NCI-H2227 (cell line): ENCODE results near the gene MYO5B.
"Not testable (repeated sequence)": the region's sequence is repeated elsewhere in the genome, so short reads cannot be mapped to it uniquely, and the experiment has no call there.

ENCODE experiments used
- DNase-seq: peaks from one replicate; lab custom pipeline; 2025; ENCODE audit not compliant: unreplicated experiment; lab: John Stamatoyannopoulos, UW

The MYO5B gene

DNA sequence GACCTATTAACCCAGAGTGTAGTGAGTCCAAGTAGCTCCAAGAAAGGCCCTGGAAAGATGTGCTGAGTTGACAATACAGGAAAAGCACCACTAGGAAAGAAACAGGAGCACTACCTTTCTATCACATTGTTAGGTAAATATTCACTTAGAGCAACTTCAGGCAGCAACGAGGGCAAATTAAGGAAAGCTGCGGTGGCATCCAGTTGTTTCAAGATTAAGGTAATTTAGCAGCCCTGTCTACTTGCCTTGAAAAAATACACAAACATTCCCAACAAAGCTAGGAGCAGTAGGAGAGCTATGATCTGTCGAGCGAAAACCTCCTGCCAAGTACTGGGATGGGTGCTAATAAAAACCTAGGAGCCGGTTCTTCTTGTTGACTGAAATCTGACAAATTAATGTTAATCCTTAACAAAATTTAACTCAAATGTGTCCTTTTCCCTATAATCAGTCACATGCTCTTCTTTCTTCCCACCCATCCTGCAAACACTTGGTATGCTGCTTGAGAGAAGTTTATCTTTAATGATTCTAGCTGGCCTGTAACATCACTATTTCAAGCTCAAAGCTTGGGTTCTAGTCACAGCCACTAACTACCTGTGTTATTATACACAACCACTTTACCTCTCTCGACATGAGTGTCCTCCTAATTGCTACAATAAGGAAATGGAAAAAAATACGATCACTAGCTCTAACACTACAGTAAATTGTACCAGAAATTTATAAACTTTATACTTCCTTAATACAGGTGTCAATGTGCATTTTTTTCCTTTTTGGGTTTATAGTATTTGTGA is 383.6 kb downstream of the MYO5B start:
- DNase-seq: no peak

DNA sequence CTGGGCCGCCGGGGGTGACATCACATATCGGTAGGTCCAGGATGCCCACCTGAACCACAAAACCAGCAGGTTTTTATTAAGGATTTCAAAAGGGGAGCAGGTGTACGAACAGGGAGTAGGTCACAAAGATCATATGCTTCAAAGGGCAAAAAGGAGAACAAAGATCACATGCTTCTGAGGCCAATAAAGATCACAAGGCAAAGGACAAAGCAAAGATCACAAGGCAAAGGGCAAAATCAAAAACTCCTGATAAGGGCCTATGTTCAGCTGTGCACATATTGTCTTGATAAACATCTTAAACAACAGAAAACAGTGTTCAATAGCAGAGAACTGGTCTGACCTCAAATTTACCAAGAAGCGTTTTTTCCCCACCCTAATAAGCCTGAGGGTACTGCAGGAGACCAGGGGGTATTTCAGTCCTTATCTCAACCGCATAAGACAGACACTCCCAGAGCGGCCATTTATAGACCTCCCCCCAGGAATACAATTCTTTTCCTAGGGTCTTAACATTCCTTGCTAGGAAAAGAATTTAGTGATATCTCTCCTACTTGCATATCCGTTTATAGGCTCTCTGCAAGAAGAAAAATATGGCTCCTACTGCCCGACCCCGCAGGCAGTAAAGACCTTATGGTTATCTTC is 386.3 kb downstream of the MYO5B start:
- not testable (repeated sequence) for DNase-seq

DNA sequence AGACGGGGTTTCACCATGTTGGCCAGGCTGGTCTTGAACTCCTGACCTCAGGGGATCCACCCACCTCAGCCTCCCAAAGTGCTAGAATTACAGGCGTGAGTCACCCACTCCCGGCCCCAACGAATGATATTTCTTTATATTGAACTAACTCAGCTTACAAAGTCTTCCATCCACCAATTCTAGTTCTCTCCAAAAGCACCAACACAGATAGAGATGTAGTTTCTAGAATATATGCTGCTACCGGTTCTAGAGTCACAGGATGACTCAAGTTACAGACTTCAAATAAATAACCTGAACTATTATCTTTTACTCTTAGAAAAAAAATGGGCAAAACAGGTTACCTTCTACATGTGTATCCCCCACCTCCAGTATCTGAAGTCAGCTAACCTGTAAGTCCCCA is 390.9 kb downstream of the MYO5B start:
- DNase-seq: no peak

DNA sequence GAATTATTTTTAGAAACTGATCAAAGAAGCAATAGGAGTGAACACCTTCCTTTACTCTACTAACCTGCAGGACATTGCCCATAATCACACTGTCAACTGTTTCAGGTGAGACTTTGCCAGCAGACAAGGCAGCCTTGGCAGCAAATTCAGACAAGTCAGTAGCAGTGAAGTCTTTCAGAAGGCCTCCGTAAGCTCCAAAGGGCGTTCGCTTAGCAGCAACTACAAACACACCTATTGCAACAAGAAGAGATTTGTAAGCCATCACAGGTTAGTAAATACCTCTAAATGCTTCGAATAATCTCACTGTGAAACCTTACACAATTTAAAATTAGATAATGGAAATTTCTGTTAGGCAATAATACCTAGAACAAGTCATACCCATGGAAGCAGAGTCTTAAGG is 392.3 kb downstream of the MYO5B start:
- no peak for DNase-seq

DNA sequence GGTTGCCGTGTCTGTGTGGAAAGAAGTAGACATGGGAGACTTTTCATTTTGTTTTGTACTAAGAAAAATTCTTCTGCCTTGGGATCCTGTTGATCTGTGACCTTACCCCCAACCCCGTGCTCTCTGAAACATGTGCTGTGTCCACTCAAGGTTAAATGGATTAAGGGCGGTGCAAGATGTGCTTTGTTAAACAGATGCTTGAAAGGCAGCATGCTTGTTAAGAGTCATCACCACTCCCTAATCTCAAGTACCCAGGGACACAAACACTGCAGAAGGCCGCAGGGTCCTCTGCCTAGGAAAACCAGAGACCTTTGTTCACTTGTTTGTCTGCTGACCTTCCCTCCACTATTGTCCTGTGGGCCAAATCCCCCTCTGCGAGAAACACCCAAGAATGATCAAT is 394.5 kb downstream of the MYO5B start:
- DNase-seq: not testable (repeated sequence)

DNA sequence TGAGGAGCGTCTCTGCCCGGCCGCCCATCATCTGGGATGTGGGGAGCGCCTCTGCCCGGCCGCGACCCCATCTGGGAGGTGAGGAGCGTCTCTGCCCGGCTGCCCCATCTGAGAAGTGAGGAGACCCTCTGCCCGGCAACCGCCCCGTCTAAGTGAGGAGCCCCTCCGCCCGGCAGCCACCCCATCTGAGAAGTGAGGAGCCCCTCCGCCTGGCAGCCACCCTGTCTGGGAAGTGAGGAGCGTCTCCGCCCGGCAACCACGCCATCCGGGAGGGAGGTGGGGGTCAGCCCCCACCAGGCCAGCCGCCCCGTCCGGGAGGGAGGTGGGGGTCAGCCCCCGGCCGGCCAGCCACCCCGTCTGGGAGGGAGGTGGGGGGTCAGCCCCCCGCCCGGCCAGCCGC is 395.1 kb downstream of the MYO5B start:
- not testable (repeated sequence) for DNase-seq

DNA sequence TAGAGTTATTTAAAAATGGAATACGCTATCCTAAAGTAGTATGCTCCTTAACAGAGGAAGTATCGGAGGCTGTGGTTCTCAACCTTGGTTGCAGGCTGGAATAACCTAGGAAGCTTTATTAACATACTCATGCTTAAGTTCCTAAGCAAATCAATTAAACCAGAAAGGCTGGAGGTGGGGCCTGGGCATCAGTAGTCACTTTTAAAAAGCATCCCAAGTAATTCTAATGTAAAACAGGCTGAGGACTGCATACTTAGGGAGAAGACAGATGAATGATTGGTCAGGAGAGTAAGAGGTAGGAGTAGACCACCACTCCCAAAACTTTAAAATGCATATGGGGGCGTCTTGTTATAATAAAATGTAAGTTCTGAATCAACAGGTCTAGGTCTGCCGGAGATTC is 396.9 kb downstream of the MYO5B start:
- no peak for DNase-seq

DNA sequence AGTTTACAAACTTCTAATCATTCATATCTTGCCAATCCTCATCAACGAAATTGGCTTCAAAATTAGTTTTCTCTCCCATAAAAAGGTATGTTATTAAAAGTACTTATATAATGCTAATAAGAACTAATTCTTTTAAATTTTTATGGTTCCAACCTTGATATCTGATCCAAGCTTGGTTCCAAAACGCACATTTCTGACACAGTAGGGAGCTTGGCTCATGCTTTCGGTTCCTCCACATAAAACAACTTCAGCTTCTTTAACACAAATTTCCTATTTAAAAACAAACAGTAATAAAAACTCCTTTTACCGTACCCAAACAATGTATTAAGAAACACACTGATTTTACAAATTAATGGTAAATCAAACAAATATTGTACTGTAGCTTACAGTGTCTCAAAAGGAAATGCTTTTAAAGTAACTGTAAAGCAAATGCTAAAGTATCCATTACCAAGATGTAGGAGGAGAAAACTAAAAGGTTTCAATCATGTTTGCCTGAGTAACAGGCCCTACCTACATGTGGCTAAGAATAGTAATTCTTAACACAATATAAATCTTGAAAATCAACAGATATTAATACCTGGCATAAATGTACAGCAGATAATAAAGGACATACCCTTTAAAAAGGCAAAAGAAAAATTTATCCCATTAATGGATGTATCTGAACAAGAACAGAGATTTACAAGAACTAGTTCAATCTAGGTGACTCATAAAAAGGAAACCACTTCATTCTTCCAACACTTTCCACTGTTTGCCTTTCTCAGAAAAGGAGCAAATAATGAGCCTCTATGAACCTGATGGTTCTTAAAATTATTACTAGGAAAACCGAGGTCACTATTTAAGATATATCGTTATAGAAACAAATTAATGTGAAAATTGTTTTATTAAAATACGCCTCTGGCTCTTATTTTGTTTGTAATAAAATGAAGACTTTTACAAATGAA is 399.1 kb downstream of the MYO5B start:
- DNase-seq: no peak

DNA sequence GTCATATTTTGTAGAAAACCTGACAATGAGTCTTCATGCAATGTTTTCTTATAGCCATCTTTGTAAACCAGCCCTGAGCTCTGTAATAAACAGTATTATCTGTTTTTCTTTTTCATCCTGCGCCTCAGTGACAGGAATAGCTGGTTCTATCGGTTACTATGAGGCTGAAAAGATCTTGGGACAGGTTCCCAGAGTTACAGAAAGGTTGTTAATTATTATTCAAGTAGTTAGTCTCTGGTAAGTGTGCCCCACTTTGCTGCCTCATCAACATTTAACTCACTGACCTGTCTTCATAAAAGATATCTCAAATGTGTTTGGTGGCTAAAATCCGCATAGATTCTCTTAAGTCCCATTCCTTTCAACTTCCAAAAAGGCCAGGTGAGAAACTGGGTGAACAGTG is 400.2 kb downstream of the MYO5B start:
- no peak for DNase-seq

DNA sequence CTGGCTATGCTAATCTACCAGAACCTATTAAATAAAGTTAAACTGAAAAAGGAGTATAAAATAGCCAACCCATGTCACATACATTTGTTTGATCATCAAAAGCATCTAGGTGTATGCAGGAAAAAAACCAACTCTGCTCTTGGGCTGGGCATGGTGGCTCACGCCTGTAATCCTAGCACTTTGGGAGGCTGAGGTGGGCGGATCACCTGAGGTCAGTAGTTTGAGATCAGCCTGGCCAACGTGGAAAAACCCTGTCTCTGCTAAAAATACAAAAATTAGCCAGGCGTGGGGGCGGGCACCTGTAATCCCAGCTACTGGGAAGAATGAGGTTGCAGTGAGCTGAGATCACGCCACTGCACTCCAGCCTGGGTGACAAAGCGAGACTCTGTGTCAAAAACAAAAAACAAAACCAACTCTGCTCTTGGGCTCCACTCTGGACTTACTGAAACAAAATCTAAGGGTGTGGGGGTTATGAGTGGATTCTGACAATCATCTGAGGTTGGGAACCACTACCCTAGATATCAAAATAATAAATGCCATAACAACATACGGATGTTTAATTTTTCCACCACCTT is 405.3 kb downstream of the MYO5B start:
- DNase-seq: not testable (repeated sequence)

DNA sequence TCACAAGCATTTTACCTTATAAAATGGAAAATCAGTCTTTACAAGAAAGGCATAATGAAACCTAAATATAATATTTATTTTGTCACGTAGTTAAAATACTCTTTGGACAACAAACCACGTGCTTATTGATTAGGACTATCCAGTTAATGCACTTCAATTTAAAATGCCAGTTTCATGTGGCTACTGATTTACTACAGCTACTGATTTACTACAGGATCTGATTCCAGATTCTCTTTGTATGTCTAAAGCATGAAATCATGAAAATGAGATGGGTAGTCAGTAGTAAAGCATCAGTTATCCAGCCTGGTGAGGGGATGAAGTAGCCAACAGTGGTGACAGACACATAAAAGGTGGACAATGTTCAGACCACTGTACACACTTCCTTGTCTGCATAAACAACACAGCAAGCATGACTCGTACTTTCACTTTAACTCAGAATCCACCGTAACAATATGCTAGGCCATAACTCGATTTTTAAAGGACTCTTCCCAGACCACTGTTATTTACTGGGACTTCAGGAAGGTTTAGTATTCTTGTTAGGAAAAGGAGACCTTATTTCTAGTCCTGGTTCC is 406.5 kb downstream of the MYO5B start:
- no peak for DNase-seq

DNA sequence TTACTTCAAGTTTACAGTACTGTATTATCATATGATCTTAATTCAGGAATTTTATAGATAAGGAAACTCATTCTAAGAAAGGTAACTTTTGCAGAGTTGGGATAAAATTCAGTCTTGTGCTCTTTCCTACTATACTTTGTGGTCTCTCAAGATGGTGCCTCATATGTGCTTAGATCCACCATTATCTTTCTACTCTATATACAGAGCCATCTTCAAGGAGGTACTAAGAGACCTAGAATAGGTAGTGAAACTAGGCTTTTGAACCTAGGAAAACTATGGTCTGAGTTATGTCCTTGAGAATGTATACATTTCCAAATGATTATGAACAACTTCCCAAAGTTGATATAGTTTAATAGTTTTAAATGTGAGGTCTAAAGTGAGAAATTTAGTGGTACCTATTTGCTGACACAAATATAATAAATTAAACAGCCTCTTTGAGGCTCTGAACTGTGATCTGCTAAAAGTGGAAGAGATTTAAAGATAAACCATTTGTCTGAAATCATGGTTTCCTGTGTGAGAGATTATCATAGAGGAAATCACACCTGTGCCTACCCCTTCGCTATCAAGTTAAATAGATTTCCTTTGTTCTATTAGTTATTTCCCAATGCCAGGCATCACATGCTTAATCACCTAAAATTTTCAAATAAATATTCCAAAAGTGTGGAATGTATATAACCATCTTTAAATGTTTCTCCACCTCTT is 408.8 kb downstream of the MYO5B start:
- DNase-seq: no peak

DNA sequence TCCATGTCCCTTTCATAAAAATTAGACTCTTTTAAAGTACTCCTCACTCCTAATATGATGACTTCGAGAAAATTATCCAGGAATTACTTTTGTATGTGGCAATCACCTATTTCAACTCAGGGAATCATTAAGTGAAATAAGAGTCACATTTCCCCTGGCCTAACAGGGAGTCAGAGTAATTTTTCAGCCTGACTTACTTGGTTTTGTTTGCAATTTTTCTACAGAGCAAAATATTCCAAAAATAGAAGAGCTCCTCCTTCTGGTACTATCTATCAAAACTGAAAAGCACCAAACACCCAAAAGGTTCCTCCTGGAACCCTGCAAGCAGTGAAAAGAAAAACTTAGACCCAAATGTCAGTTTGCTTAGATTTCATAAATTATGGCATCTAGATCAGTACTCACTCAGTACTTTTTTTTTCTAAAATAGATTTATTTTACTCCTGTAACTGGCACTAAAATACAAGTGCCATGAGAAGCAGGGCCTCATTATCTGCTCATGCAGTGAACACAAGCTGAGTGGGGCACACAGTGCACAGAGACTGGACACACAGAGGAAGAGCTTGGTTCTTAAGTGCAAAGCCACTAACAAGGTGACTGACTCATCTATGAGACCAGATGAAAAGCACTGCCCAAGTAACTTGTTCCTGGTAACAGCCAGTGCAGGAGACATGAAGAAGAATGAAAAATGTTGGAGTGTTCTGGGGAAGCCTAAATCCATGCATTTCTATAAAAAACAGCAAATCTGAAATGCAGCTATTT is 410.3 kb downstream of the MYO5B start:
- DNase-seq: no peak

DNA sequence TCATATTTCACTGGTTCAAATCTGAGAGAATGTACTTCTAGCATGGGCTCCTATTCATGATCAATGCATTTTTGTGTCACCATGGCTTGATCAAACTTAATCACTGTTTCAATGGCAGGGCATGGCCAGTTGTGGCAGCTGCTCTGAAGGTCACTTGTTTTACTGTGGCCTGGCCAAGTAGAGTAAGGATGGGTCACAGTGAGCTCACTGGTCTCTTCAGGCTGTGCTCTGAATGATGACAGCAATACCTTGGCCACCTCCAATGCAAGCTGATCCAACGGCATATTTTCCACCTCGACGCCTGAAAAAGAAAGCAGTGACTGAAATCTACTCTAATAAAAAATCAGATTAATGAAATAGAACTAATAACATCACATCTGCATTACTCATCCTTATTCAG is 411.3 kb downstream of the MYO5B start:
- not testable (repeated sequence) for DNase-seq

DNA sequence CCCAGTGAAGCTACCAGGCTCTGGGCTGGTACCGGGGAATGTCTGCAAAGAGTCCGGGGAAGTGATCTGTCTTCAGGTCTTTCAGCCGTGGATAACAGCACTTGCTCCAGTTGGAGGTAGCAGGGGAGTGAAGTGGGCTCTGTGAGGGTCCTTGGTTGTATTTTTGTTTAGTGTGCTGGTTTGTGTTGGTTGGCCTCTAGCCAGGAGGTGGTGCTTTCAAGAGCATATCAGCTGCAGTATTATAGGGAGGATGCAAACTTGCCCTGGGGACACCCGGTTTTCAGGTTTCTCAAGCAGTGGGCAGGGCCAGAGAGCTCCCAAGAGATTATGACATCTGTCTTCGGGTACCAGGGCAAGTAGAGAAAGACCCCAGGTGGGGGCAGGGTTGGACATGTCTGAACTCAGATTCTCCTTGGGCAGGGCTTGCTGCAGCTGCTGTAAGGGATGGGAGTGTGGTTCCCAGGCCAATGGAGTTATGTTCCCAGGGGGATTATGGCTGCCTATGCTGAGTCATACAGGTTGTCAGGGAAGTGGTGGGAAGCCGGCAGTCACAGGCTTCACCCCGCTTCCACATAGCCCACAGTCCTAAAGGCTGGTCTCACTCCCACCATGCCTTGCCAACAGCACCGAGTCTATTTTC is 416.0 kb downstream of the MYO5B start:
- no peak for DNase-seq
